Heart right ventricle (tissue), 16 donors: ENCODE results near the gene TRIM65. TPM values are rescaled to one million over a fixed set of nuclear protein-coding genes. Genes with fewer than 3 reads are reported as not detected.
A peak's percentile ranks its signal among the peaks of the same experiment; 100 is the strongest.

Experiments used
- ATAC-seq, 8 donors: fragments of 200-7000 bp; cut with Tn5 transposase; one replicate each; pipeline ENCODE4 v1.9.1; 2020; ENCODE audit warnings: mild to moderate bottlenecking in 8 of 8, moderate library complexity in 8 of 8, moderate number of reproducible peaks in 1 of 8
- DNase-seq, 2 donors: peaks; one replicate each; pipeline ENCODE4 v3.0.0-alpha.2; 2020
- H3K27ac ChIP-seq, 10 donors: fragments of 200-600 bp; sonication (generic) in 2 of 10; one replicate each; pipeline versions ENCODE4 v1.5.0 to v1.8.0; 2020 to 2022; ENCODE audit warnings: mild to moderate bottlenecking in 3 of 10
- H3K27me3 ChIP-seq, 7 donors: fragments of 200-600 bp; one replicate each; pipeline ENCODE4 v1.8.0; 2021 to 2022; ENCODE audit warnings: mild to moderate bottlenecking in 2 of 7
- H3K36me3 ChIP-seq, 9 donors: fragments of 200-600 bp; sonication (generic) in 1 of 9; one replicate each; pipeline versions ENCODE4 v1.5.0 to v1.8.0; 2020 to 2022; ENCODE audit warnings: mild to moderate bottlenecking in 2 of 9
- H3K4me1 ChIP-seq, 9 donors: fragments of 200-600 bp; sonication (generic) in 1 of 9; one replicate each; pipeline versions ENCODE4 v1.5.0 to v1.8.0; 2020 to 2022; ENCODE audit warnings: mild to moderate bottlenecking in 4 of 9
- H3K4me3 ChIP-seq, 10 donors: fragments of 200-600 bp; sonication (generic) in 2 of 10; one replicate each; pipeline versions ENCODE4 v1.5.0 to v1.8.0; 2020 to 2022; ENCODE audit warnings: mild to moderate bottlenecking in 7 of 10, moderate library complexity in 2 of 10
- H3K9me3 ChIP-seq, 11 donors: fragments of 200-600 bp in 10 of 11; sonication (generic) in 2 of 11; one replicate each; pipeline versions ENCODE4 v1.5.0 to v1.8.0; 2013 to 2022; ENCODE audit warnings: mild to moderate bottlenecking in 2 of 11, control low read depth in 1 of 11, moderate library complexity in 1 of 11
- WGBS, 2 donors: extraction: QIAGEN DNeasy Blood & Tissue Kit; methylation state at CpG; one replicate each; pipeline ENCODE4 v1.1.7; 2013; ENCODE audit warnings: inconsistent platforms in 1 of 2; 5-methylcytosine and 5-hydroxymethylcytosine counted together
- intact Hi-C, 10 donors: fragments of 100-400 bp; cut with DNase I; formaldehyde crosslinking; loops; one replicate each; pipeline versions ENCODE4 v1.11.1 to v1.14.2; 2022
- long read RNA-seq, 3 donors: library from polyadenylated mRNA; unstranded; transcript quantifications; one replicate each; pipeline ENCODE4 v2.0.0, GENCODE V29; 2020 to 2021
- polyA plus RNA-seq, 2 donors: library from polyadenylated mRNA; stranded (reverse); fragments of 200-250 nt; gene quantifications; one replicate each; pipeline ENCODE4 v1.2.3, GENCODE V29; 2013
- total RNA-seq, 10 donors: library from RNA; stranded (reverse); fragmentation: NEBNext Ultra II Directional in 3 of 10; extraction: Animal tissue kit (Norgen Biotek cat#: 25700) in 3 of 10; gene quantifications; one replicate each; pipeline versions ENCODE4 v1.2.1 to v1.2.4, GENCODE V29; 2021 to 2023
- TF ChIP-seq, protein P1 (sequence below), 9 donors: fragments of 200-600 bp; sonication (generic) in 2 of 9; IDR thresholded peaks; one replicate each; pipeline versions ENCODE4 v1.5.0 to v1.8.0; 2021 to 2022; ENCODE audit warnings: antibody characterized with exemption in 9 of 9, mild to moderate bottlenecking in 5 of 9, moderate library complexity in 1 of 9
- donor health status: Arrhythmogenic right ventricular cardiomyopathy.
- donor health status: ischemic (EF 13 %, LVEDD 7.1; RV severe dilation, severe dysfunction).
- donor health status: healthy with polysubstance abuse.
- donor health status: DM: no; HTN: yes; CAD: no.
- donor health status: DM: no; HTN: no; CAD: no.
- donor health status: ischemic (EF 25% LVEDD 6.9; RV normal size, moderate dysfunction).
- donor health status: ischemic (EF 25% LVEDD 5.7; RV mildly dilated, moderate dysfunction).
- donor health status: healthy.
- donor health status: DM: yes; HTN: yes; CAD: no.
- donor health status: Ischemic cardiomyopathy.
- donor health status: ischemic (EF 35%, LVEDD 5.7; RV mildly dilated, moderate dysfunction).
- donor health status: nonischemic (EF 11% LVEDD 7.7; RV severe dilation, severe dysfunction).
- donor health status: DM: yes; HTN: yes; CAD: no.
- donor health status: PGD.
- donor health status: ischemic (EF 29% LVEDD 5.4; RV normal size, mild dysfunction).
- donor health status: nonischemic (EF 23%, LVEDD 6.1; RV moderate dilation, normal function).

TRIM65 gene
- total RNA-seq (10 to 100 TPM in 1 of 10 donors, 1 to 10 TPM in 9; 5.1 to 12.7 (median 8.9) TPM), polyA plus RNA-seq (10 to 100 TPM in 1 of 2 donors, 1 to 10 TPM in 1; 5.6 to 16.7 TPM)
- long read RNA-seq, donor 1, transcript TRIM65-201 (6 exons, 3,439 nt), result minor isoform, 6 of 27 reads
- long read RNA-seq, donor 1, transcript TRIM65-204 (5 exons, 865 nt), result major isoform, 9 of 27 reads
- long read RNA-seq, donor 1, partial matches to known transcripts, result 2 of 27 reads
- long read RNA-seq, donor 1, other reads (novel, unspliced or antisense), result 10 of 27 reads
- long read RNA-seq, donor 2, transcript TRIM65-201 (6 exons, 3,439 nt), result major isoform, 14 of 39 reads
- long read RNA-seq, donor 2, transcript TRIM65-204 (5 exons, 865 nt), result minor isoform, 5 of 39 reads
- long read RNA-seq, donor 2, partial matches to known transcripts, result 1 of 39 reads
- long read RNA-seq, donor 2, other reads (novel, unspliced or antisense), result 18 of 39 reads
- long read RNA-seq, donor 3, partial matches to known transcripts, result 0 of 5 reads
- long read RNA-seq, donor 3, other reads (novel, unspliced or antisense), result 1 of 5 reads

- Histone ChIP-seq H3K27me3 (no peaks in the 10 kb centered on the region), H3K9me3 (no peaks in the 10 kb centered on the region), H3K27ac (peak within 1 kb of the TSS; percentile 88 to 99 (median 96)), H3K4me3 (peak within 1 kb of the TSS; percentile 50 to 80 (median 74)), H3K36me3 (peaks cover 6 to 54% (median 27%) of the 10 kb centered on the region in 9 donors), H3K4me1 (peaks cover 16 to 37% (median 27%) of the 10 kb centered on the region in 9 donors)
- ATAC-seq, result peak; percentile 80 to 92 (median 85)
- 1% methylated on average over 93 to 102 of the region's 102 CpGs for WGBS, 2 donors
- TF ChIP-seq, protein P1, sequence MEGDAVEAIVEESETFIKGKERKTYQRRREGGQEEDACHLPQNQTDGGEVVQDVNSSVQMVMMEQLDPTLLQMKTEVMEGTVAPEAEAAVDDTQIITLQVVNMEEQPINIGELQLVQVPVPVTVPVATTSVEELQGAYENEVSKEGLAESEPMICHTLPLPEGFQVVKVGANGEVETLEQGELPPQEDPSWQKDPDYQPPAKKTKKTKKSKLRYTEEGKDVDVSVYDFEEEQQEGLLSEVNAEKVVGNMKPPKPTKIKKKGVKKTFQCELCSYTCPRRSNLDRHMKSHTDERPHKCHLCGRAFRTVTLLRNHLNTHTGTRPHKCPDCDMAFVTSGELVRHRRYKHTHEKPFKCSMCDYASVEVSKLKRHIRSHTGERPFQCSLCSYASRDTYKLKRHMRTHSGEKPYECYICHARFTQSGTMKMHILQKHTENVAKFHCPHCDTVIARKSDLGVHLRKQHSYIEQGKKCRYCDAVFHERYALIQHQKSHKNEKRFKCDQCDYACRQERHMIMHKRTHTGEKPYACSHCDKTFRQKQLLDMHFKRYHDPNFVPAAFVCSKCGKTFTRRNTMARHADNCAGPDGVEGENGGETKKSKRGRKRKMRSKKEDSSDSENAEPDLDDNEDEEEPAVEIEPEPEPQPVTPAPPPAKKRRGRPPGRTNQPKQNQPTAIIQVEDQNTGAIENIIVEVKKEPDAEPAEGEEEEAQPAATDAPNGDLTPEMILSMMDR (IDR thresholded peaks at IDR 0.05), result peak; percentile 19 to 78 (median 51)
- peak; percentile 85 to 89 for DNase-seq
- intact Hi-C loops, result loop anchor here in 5 of 10 donors (1.0 to 10.0 kb wide), 7 partner anchors 19 to 132 kb away; partner anchors contain the start of genes WBP2 (in 3 of the 5) and GALK1 (in 1 of the 5)
These were observed at the start of gene TRIM65 for GRCh38 chr17:75896415-75897159. Gene TRIM65, minus strand, starts transcription at chr17:75896951. Its CDS starts 14 bp downstream, at chr17:75896937.

DNA sequence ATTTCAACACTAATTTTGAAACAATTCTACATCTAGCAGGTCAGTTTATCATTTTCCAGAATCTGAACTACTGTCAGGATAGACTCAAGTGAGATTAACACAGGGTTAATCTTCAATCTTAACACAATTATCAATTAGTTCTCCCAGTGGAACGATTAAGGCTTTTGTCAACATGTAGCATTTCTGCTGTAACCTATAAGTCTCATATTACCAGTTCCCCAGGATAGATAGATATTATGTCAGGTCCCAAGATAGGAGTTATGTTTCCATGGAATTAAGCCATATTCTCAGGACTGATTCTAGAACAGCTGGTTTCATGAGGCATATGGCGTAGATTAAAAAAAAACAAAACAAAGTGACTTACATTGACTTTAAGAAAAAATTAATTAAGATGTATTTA is 48.5 kb upstream of the TRIM65 start:
- Histone ChIP-seq H3K36me3 (peaks cover 0 to 79% (median 36%) of the 10 kb centered on the region in 9 donors), H3K27me3 (no peaks in the 10 kb centered on the region), H3K9me3 (no peaks in the 10 kb centered on the region), H3K4me3 (no peak overlapping the region), H3K4me1 (peaks cover 0 to 13% (median 8%) of the 10 kb centered on the region in 9 donors), H3K27ac (peak overlapping the region in 1 of 10 donors; percentile 15)
- 63 to 68% methylated on average over 2 of the region's 2 CpGs for WGBS, 2 donors
- TF ChIP-seq, protein P1 (IDR thresholded peaks at IDR 0.05), result no peak
- no peak for ATAC-seq
- no peak for DNase-seq
- intact Hi-C loops, result no loop called here

GRCh38 chr17:75943491-75943890 is 46.7 kb upstream of the TRIM65 start:
- intact Hi-C loops, result loop anchor here in 1 of 10 donors (5.0 kb wide), 1 partner anchor 34 kb away; the partner anchor contains the start of genes ACOX1 and TEN1
- Histone ChIP-seq H3K27ac (no peak overlapping the region), H3K4me3 (no peak overlapping the region), H3K27me3 (no peaks in the 10 kb centered on the region), H3K36me3 (peaks cover 0 to 62% (median 22%) of the 10 kb centered on the region in 9 donors), H3K4me1 (peaks cover 0 to 16% (median 10%) of the 10 kb centered on the region in 9 donors), H3K9me3 (no peaks in the 10 kb centered on the region)
- ATAC-seq (no peak), DNase-seq (no peak)
- WGBS, 2 donors, result 70 to 89% methylated on average over 1 of the region's 1 CpG
- TF ChIP-seq, protein P1 (IDR thresholded peaks at IDR 0.05), result no peak

DNA sequence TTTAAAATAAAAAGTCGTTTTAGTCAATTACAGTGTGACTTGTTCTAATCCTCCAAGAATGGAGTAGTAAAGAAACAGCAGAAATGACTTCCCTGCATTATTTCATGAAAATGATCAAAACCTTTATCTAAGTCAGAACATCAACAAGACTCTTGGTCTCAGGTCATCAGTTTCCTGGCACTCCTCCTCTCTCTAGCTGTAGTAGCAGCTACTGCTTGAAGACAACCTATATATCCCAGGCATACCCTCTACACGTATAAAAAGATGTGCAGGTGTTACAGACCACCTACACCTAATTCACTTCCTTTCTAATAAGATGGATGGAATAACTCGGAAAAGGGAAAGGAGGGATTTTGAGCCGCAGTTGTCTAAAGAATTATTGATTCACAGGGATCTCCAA is 45.7 kb upstream of the TRIM65 start:
- DNase-seq, result no peak
- H3K27me3 ChIP-seq, result no peaks in the 10 kb centered on the region
- peaks cover 0 to 16% (median 10%) of the 10 kb centered on the region in 9 donors for H3K4me1 ChIP-seq
- H3K27ac ChIP-seq, result no peak overlapping the region
- WGBS, 2 donors, result 78 to 92% methylated on average over 4 of the region's 4 CpGs
- H3K9me3 ChIP-seq, result no peaks in the 10 kb centered on the region
- no peak for ATAC-seq
- H3K4me3 ChIP-seq, result no peak overlapping the region
- TF ChIP-seq, protein P1 (IDR thresholded peaks at IDR 0.05), result no peak
- intact Hi-C loops, result loop anchor here in 1 of 10 donors (5.0 kb wide), 1 partner anchor 35 kb away; the partner anchor contains the start of genes ACOX1 and TEN1
- peaks cover 0 to 52% (median 13%) of the 10 kb centered on the region in 9 donors for H3K36me3 ChIP-seq
